Activated CD4-positive, alpha-beta T cell treated with anti-CD3 and anti-CD28 coated beads, Interleukin-2, amount 50 U/mL, for 4 hours (primary cell): ENCODE results near the gene PTPRS.
"Not testable (repeated sequence)": the region's sequence is repeated elsewhere in the genome, so short reads cannot be mapped to it uniquely, and the experiment has no call there.

ENCODE experiments used
- DNase-seq, 2 experiments: peaks; one replicate each; pipeline ENCODE4 v3.0.0-alpha.2; 2020

Gene PTPRS

DNA sequence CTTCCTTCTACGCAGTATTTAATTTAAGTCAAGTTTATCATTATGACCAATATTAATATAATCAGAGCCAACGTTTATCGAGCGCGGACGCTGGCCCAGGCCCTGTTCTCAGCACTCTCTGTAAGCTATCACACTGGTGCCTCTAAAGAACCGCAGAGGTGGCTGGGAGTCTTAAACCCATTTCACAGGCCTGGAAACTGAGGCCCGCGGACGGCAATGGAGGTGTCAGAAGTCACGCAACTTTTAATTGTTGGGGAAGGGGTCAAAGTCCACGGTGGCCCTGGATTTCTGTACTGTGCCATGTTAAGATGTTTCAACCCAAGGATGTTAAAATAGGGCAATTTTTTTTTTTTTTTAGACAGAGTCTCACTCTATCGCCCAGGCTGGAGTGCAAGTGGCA is 8.8 kb downstream of the PTPRS start:
- no peak for DNase-seq

GRCh38 chr19:5330307-5330720 is 10.3 kb downstream of the PTPRS start:
- DNase-seq, result no peak

DNA sequence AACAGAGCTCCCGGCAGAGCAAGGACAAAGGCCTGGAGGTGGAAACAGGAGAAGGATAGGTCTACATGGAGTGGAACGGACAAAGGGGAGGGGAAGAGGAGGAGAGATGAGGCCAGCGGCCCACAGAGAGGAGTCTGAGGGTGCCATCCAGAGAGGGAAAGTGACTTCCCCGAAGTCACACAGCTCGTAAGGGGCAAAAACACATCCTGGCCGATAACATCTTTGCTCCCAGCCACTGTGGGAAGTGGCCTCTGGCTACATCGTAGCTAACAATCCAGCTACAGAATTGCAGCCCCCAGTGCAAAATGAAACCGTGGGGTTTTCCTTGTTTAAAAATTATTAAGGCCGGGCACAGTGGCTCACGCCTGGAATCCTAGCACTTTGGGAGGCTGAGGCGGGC is 11.5 kb downstream of the PTPRS start:
- no peak for DNase-seq

DNA sequence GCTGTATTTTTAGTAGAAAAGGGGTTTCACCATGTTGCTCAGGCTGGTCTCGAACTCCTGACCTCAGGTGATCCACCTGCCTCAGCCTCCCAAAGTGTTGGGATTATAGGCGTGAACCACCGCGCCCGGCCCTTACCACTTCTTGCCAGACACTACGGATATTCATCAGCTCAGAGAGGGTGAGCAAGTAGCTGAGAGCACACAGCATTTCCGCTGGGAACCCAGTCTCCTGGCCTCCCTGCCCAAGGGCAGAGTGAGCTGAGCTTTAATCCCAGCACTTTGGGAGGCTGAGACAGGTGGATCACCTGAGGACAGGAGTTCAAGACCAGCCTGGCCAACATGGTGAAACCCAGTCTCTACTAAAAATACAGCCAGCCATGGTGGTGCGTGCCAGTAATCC is 12.2 kb downstream of the PTPRS start:
- DNase-seq, result not testable (repeated sequence)

GRCh38 chr19:5326986-5327623 is 13.5 kb downstream of the PTPRS start:
- DNase-seq, result no peak

GRCh38 chr19:5326545-5326944 is 14.1 kb downstream of the PTPRS start:
- DNase-seq, result no peak

GRCh38 chr19:5324947-5325346 is 15.7 kb downstream of the PTPRS start:
- no peak for DNase-seq

- DNase-seq, result no peak
Observed at GRCh38 chr19:5323475-5323811, 17.2 kb downstream of the PTPRS start.

GRCh38 chr19:5321851-5322681 is 18.5 kb downstream of the PTPRS start:
- no peak for DNase-seq

- no peak for DNase-seq
Observed at GRCh38 chr19:5321066-5321642, 19.5 kb downstream of the PTPRS start.

- no peak for DNase-seq
Observed at GRCh38 chr19:5319516-5319915, 21.1 kb downstream of the PTPRS start.

- no peak for DNase-seq
Observed at GRCh38 chr19:5318306-5318705, 22.3 kb downstream of the PTPRS start.

DNA sequence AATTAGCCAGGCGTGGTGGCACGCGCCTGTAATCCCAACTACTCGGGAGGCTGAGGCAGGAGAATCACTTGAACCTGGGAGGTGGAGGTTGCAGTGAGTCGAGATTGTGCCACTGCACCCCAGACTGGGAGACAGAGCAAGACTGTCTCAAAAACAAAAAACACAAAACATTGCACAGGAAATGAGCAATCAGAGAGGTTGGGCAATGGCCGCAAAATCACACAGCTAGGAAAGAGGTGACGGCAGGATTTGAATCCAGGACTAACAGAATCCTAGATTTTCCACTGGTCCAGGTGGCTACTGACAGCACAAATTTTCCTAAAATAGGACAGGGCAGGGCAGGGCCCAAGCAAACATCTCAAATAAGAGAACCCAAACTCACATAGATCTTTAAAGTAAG is 23.3 kb downstream of the PTPRS start:
- no peak for DNase-seq

- no peak for DNase-seq
Observed at GRCh38 chr19:5316138-5316537, 24.5 kb downstream of the PTPRS start.

GRCh38 chr19:5314907-5315298 is 25.7 kb downstream of the PTPRS start:
- no peak for DNase-seq

DNA sequence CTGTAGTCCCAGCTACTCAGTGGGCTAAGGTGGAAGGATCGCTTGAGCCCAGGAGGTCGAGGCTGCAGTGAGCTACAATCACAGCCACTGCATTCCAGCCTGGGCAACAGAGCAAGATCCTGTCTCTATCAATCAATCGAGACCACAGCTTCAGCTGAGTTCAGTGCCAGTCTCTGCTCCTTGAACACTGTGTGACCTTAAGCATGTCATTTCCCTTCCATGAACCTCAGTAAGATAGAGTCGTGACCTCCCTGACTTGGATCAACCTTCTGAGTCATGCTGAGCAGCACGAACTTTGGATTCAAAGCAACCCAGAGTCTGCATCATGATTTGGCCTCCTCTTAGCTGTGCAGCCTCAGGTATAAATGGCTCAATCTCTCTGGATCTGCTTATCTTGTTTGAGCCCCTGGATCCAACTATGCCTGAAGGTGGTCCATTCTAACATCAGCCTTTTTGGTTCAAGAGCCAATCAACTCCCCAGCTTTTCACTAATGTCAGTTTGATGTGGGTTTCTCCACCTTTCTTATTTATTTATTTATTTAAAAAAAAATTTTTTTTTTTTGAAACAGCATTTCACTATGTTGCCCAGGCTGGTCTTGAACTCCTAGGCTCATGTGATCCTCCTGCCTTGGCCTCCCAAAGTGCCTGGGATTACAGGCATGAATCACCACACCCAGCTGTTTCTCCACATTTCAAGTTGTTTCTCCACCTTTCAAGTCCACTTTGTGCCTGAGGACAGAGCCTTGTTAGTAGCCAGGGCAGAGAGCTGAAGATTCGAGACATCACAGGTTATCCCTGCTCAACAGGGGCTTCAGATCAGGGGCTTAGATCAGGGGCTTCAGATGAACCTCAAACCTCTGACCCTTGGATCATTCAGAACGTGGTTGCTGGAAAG is 26.4 kb downstream of the PTPRS start:
- DNase-seq, result no peak

DNA sequence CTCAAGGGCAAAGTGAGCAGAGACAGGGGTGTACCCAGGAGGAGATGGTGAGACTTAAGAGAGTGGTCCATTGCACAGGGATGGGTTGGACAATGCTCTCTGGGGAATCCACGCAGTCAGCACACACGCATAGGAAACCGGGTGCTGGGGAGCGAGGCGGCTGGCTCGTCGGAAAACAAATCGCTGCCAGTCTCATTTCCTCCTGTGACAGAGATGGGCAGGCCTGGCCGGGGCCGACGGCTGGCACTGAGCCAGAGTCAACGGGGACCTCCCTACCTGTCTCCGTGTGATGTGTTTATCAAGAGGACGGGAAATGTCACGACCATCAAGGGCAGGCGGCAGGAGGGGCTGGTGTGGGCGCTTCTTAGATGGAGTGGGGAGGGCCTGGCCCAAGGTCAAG is 27.3 kb downstream of the PTPRS start:
- no peak for DNase-seq

DNA sequence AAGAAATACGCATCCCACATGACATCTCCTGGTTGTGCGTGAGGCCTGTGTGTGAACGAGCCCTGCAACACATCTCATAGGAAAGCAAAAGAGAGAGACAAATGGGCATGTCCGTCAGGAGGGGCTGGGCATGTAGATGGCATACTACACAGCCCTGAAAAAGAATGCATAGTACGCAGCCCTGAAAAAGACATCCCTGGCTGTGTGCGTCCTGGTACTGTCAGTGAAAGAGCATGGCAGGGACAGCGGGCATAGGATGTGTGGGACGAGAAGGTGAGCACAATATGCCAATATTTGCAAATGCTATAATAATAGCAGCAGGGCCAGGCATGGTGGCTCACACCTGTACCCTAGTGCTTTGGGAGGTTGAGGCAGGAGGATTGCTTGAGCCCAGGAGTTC is 28.6 kb downstream of the PTPRS start:
- no peak for DNase-seq

- DNase-seq, result no peak
Observed at GRCh38 chr19:5309438-5310204, 31.0 kb downstream of the PTPRS start.

- no peak for DNase-seq
Observed at GRCh38 chr19:5308451-5309437, 31.9 kb downstream of the PTPRS start.

DNA sequence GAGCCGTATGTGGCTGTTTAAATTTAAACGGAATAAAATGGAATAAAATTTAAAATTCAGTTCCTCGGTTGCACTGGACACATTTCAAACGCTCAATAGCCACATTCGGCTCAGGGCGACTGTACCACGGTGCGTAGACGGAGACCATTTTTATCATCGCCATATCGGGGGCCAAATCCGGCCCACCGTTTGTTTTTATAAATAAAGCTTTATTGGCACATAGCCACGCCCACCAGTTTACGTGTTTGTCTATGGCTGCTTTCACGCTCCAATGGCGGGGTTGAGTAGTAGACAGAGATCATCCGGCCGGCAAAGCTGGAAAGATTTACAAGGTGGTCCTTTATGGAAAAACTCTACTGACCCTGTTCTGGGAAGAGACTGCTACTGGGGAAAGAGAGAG is 33.0 kb downstream of the PTPRS start:
- DNase-seq, result no peak
